SU-DHL-6 (cell line): Measurements from ENCODE around the gene FABP6.

ENCODE experiments used
- H2AFZ ChIP-seq: fragments of 200-600 bp; sonication (generic); 2 replicates; pipeline ENCODE4 v1.6.1; 2014; ENCODE audit warnings: low read depth, mild to moderate bottlenecking, moderate library complexity, mixed read lengths, antibody characterized with exemption, low read length; ENCODE audit not compliant: severe bottlenecking
- H3F3A ChIP-seq: fragments of 200-600 bp; shearing (Covaris generic); 2 replicates; pipeline ENCODE4 v1.6.0; 2016; ENCODE audit warnings: antibody characterized with exemption, mild to moderate bottlenecking; ENCODE audit not compliant: insufficient read depth
- H3K27ac ChIP-seq: fragments of 200-600 bp; sonication (generic); 2 replicates; pipeline ENCODE4 v1.5.1; 2016; ENCODE audit warnings: low read depth, mild to moderate bottlenecking, low read length, moderate library complexity, mixed read lengths
- H3K27me3 ChIP-seq: fragments of 200-600 bp; sonication (generic), shearing (Covaris generic); 2 replicates; pipeline ENCODE4 v1.6.0; 2014; ENCODE audit warnings: mild to moderate bottlenecking, low read length
- H3K36me3 ChIP-seq: fragments of 200-600 bp; sonication (generic); 2 replicates; pipeline ENCODE4 v1.6.1; 2014; ENCODE audit warnings: mild to moderate bottlenecking, low read length, mixed read lengths
- H3K4me2 ChIP-seq: fragments of 300-600, 200-600 bp; shearing (Covaris generic), sonication (generic); 2 replicates; pipeline ENCODE4 v1.6.0; 2014; ENCODE audit warnings: low read length, low read depth, mild to moderate bottlenecking; ENCODE audit not compliant: poor library complexity, severe bottlenecking
- H3K4me3 ChIP-seq: fragments of 200-600 bp; sonication (generic); 2 replicates; pipeline ENCODE4 v1.5.1; 2014; ENCODE audit warnings: antibody characterized with exemption, low read length, mild to moderate bottlenecking, mixed read lengths; ENCODE audit not compliant: insufficient read depth, poor library complexity, severe bottlenecking
- H3K79me2 ChIP-seq: fragments of 200-600 bp; sonication (generic); 2 replicates; pipeline ENCODE4 v1.6.1; 2014; ENCODE audit warnings: mild to moderate bottlenecking, low read length, moderate library complexity; ENCODE audit not compliant: insufficient read depth
- H3K9ac ChIP-seq: fragments of 200-600 bp; sonication (generic); 2 replicates; pipeline ENCODE4 v1.7.0; 2014; ENCODE audit warnings: mild to moderate bottlenecking, low read length
- H3K9me2 ChIP-seq: fragments of 200-600 bp; sonication (generic); replicated peaks from 2 replicates; pipeline ENCODE4 v1.6.1; 2014; ENCODE audit warnings: low read length; ENCODE audit not compliant: insufficient read depth
- H3K9me3 ChIP-seq: fragments of 200-600 bp; sonication (generic); 2 replicates; pipeline ENCODE4 v1.6.1; 2014; ENCODE audit warnings: low read length, mixed read lengths; ENCODE audit not compliant: insufficient read depth
- H4K20me1 ChIP-seq: fragments of 200-600 bp; sonication (generic); 2 replicates; pipeline ENCODE4 v1.6.1; 2014; ENCODE audit warnings: low read depth, mild to moderate bottlenecking, antibody characterized with exemption, low read length, moderate library complexity, mixed read lengths
- EZH2phosphoT487 ChIP-seq: fragments of 200-600 bp; sonication (generic), shearing (Covaris generic); conservative IDR thresholded peaks from 2 replicates; pipeline ENCODE4 v1.6.1; 2018; ENCODE audit warnings: mild to moderate bottlenecking, antibody characterized with exemption, low read length, moderate library complexity, mixed read lengths
- TF ChIP-seq, protein P1 (sequence below): fragments of 200-600 bp; sonication (generic); IDR thresholded peaks from one replicate; pipeline ENCODE4 v1.5.1; 2017; ENCODE audit warnings: antibody characterized with exemption, mild to moderate bottlenecking, low read length, moderate library complexity; ENCODE audit not compliant: insufficient read depth, poor library complexity, severe bottlenecking

The FABP6 gene

DNA sequence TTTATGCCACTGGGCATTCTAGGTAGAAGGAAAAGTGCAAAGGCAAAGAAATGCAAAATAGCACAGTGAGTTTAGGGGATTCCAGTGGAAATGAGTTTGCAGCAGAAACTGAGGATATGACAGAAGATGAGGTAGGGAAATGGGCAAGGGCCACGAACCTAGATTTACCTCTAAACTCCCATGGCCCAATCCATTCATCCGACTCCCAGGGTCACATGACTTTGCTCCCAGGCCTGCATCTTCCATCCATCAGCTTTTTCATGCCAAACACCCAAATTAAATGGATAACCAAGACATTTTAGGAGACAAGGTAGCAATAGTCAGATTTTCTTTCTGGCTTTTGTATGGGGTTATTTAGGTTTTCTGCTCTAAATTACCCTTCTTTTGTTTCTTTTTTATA, 22.2 kb upstream of the FABP6 start:
- Histone ChIP-seq H2AFZ (no peak overlapping the region), H3F3A (no peaks in the 10 kb centered on the region), H3K27ac (no peak overlapping the region), H3K9me2 (no peaks in the 10 kb centered on the region), H4K20me1 (no peaks in the 10 kb centered on the region), H3K9me3 (no peaks in the 10 kb centered on the region), H3K27me3 (no peaks in the 10 kb centered on the region), H3K4me3 (no peak overlapping the region), H3K79me2 (no peaks in the 10 kb centered on the region), H3K9ac (no peak overlapping the region), H3K36me3 (no peaks in the 10 kb centered on the region), H3K4me2 (no peak overlapping the region)
- TF ChIP-seq, protein P1, sequence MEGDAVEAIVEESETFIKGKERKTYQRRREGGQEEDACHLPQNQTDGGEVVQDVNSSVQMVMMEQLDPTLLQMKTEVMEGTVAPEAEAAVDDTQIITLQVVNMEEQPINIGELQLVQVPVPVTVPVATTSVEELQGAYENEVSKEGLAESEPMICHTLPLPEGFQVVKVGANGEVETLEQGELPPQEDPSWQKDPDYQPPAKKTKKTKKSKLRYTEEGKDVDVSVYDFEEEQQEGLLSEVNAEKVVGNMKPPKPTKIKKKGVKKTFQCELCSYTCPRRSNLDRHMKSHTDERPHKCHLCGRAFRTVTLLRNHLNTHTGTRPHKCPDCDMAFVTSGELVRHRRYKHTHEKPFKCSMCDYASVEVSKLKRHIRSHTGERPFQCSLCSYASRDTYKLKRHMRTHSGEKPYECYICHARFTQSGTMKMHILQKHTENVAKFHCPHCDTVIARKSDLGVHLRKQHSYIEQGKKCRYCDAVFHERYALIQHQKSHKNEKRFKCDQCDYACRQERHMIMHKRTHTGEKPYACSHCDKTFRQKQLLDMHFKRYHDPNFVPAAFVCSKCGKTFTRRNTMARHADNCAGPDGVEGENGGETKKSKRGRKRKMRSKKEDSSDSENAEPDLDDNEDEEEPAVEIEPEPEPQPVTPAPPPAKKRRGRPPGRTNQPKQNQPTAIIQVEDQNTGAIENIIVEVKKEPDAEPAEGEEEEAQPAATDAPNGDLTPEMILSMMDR = no peak
- TF ChIP-seq EZH2phosphoT487 = no peak

- H3K79me2 ChIP-seq = no peaks in the 10 kb centered on the region
- H3K36me3 ChIP-seq = no peaks in the 10 kb centered on the region
- no peak overlapping the region for H3K4me2 ChIP-seq
- no peaks in the 10 kb centered on the region for H3K27me3 ChIP-seq
- no peak overlapping the region for H3K27ac ChIP-seq
- H2AFZ ChIP-seq = no peak overlapping the region
- no peaks in the 10 kb centered on the region for H3K9me3 ChIP-seq
- no peaks in the 10 kb centered on the region for H3K9me2 ChIP-seq
- no peaks in the 10 kb centered on the region for H4K20me1 ChIP-seq
- H3F3A ChIP-seq = no peaks in the 10 kb centered on the region
- no peak overlapping the region for H3K9ac ChIP-seq
- no peak overlapping the region for H3K4me3 ChIP-seq
- TF ChIP-seq EZH2phosphoT487 = no peak
Observed at GRCh38 chr5:160209917-160210316, 19.4 kb upstream of the FABP6 start.

GRCh38 chr5:160210606-160211005, 18.7 kb upstream of the FABP6 start:
- Histone ChIP-seq H3K9ac (no peak overlapping the region), H3K9me2 (no peaks in the 10 kb centered on the region), H3K79me2 (no peaks in the 10 kb centered on the region), H4K20me1 (no peaks in the 10 kb centered on the region), H3K4me2 (no peak overlapping the region), H2AFZ (no peak overlapping the region), H3K27ac (no peak overlapping the region), H3K27me3 (no peaks in the 10 kb centered on the region), H3K4me3 (no peak overlapping the region), H3K9me3 (no peaks in the 10 kb centered on the region), H3F3A (no peaks in the 10 kb centered on the region), H3K36me3 (no peaks in the 10 kb centered on the region)
- TF ChIP-seq, protein P1 = no peak
- no peak for TF ChIP-seq EZH2phosphoT487

DNA sequence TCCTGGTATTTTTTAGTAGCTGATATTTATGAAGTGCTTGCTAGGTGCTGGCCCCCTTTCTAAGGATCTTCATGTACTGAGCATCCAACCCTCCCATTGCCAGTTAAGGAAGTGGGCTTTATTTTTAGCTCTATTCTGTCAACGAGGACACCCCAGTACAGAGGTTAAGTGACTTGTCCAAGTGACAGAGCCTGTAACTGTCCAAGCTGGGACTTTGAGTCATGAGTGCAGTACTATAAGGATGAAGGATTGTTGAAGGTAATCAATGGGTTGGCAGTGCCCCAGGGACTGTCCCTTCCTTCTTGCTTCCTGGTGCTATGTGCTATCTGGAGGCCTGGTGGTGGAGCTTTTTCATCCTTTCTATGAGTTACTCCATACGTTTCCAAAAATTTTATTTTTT, 18.0 kb upstream of the FABP6 start:
- Histone ChIP-seq H3K27me3 (no peaks in the 10 kb centered on the region), H2AFZ (no peak overlapping the region), H3K9ac (no peak overlapping the region), H3K4me3 (no peak overlapping the region), H3K27ac (no peak overlapping the region), H3K4me2 (no peak overlapping the region), H4K20me1 (no peaks in the 10 kb centered on the region), H3K36me3 (no peaks in the 10 kb centered on the region), H3K79me2 (no peaks in the 10 kb centered on the region), H3K9me2 (no peaks in the 10 kb centered on the region), H3K9me3 (no peaks in the 10 kb centered on the region), H3F3A (no peaks in the 10 kb centered on the region)
- no peak for TF ChIP-seq EZH2phosphoT487
- TF ChIP-seq, protein P1 = no peak
